A549 treated with GW870086 at 1 μM for 4 hours (cell line): ENCODE measurements around the gene TRAF3. TPM values are rescaled to one million over a fixed set of nuclear protein-coding genes. Genes with fewer than 3 reads are reported as not detected.

Experiments used
- total RNA-seq: library from RNA; stranded (reverse); fragments of 200-300 nt; extraction: Qiagen RNA extraction; gene quantifications from 5 replicates; pipeline ENCODE4 v1.2.3, GENCODE V29; 2022; ENCODE audit warnings: low read depth

The TRAF3 gene, protein sequence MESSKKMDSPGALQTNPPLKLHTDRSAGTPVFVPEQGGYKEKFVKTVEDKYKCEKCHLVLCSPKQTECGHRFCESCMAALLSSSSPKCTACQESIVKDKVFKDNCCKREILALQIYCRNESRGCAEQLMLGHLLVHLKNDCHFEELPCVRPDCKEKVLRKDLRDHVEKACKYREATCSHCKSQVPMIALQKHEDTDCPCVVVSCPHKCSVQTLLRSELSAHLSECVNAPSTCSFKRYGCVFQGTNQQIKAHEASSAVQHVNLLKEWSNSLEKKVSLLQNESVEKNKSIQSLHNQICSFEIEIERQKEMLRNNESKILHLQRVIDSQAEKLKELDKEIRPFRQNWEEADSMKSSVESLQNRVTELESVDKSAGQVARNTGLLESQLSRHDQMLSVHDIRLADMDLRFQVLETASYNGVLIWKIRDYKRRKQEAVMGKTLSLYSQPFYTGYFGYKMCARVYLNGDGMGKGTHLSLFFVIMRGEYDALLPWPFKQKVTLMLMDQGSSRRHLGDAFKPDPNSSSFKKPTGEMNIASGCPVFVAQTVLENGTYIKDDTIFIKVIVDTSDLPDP
- 15.3 to 21.9 TPM (median 21.2 TPM) in 5 replicates for total RNA-seq

DNA sequence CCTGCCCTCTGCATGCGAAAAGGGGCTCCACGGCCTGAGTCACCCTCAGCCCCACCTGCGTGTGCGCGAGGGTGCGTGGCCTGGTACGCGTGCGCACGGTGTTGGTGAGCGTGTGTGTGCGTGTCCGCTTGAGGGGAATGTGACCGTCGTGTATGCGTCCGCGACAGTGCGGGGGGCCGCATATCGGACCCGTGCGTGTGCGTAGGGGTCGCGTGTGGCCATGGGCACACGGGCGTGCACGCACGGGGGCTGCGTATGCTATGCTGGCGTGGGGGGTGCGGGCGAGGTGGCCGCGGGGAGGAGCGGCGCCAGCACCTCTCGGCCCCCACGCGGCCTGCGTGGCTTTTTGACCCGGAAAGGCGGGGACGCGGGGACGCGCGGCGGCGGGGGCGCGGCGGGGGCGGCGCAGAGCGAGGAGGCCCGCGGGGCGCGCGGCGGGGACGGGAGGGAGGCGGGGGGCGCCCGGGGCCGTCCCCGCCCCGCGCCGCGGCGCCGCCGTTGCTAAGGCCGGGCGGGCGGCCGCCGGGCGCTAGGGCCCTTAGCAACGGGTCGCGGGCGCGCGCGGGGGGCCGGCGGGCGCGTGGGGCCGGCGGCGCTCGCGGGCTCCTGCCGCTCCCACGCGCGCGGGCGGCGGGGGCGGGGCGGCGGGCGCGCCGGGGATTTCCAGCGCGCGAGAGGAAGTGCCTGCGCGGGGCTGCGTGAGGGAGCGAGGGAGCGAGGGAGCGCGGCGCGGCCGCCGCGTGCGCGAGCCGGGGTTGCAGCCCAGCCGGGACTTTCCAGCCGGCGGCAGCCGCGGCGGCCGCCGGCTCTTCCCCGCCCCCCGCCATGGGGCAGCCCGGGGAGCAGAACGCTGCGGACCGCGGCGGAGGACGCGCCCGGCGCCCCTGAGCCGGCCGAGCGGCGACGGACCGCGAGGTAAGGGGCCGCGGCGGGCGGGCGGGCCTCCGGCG lies at the start of gene TRAF3:
Gene TRAF3, plus strand, starts transcription at position 689 of the 950 bp plus-strand sequence. CDS start 92,753 bp downstream, outside the sequence.

DNA sequence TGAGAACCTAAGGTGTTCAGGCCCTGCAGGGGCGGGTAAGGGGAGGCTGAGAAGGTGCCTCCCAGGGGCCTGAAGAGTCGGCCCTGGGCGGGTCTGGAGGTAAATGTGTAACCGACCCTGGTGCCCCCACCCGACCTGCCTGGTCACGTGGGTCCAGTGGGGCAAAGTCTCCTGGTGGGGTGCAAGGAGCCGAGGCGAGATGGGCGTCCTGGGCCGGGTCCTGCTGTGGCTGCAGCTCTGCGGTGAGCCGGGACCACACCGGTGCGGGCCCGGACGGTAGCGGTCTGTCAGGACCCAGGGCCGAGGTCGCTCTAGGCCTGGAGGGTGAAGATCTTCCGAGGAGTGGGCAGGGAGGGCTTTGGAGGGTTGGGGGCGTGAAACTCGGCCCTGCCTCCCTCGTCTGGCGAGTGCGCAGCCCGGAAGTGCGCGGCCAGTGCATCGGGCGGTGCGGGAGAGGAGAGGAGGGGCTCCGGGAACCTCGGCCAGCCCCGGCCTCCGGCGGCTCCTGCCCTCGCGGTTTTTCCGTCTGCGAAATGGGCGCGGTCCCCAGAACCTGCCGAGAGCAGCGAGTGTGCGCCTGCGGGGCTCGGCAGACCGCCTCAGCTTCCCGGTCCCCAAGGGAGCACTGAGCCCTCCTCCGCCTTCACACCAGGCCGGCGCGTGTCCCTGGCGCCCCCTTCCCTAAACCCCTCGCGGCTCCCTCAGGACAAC lies 145.4 kb downstream of the TRAF3 start, which contains the start of gene AMN:
Gene AMN, plus strand, starts transcription at position 174 of the 711 bp plus-strand sequence. Its CDS starts 26 bp downstream, at position 200.

Other genes with a start within 250 kb of the TRAF3 start
- 26.6 to 39.4 TPM (median 38.5 TPM) in 5 replicates for gene RCOR1, start 184.8 kb upstream of the TRAF3 start, total RNA-seq
- 0.24 to 0.56 TPM (median 0.39 TPM) in 5 replicates for gene AMN, start 145.2 kb downstream of the TRAF3 start, total RNA-seq